Transverse colon (tissue), 4 donors: ENCODE results near the gene TMEM88. TPM values are rescaled to one million over a fixed set of nuclear protein-coding genes. Genes with fewer than 3 reads are reported as not detected.

ENCODE experiments used
- DNase-seq: peaks from one replicate; pipeline ENCODE4 v3.0.0-alpha.2; 2019
- H3K27ac ChIP-seq, 4 donors: fragments of 200-600 bp; sonication (generic); 2 replicates each; pipeline ENCODE4 v1.5.1; 2016 to 2018; ENCODE audit warnings: inconsistent platforms in 4 of 4
- H3K27me3 ChIP-seq: fragments of 200-600 bp; sonication (generic); 2 replicates; pipeline ENCODE4 v1.5.1; 2017; ENCODE audit warnings: inconsistent platforms
- H3K36me3 ChIP-seq, 4 donors: fragments of 200-600 bp; sonication (generic); 2 replicates each; pipeline ENCODE4 v1.5.1; 2017 to 2019; ENCODE audit warnings: inconsistent platforms in 4 of 4
- H3K4me1 ChIP-seq, 4 donors: fragments of 200-600 bp; sonication (generic); 2 replicates each; pipeline ENCODE4 v1.5.1; 2017 to 2020; ENCODE audit warnings: inconsistent platforms in 4 of 4
- H3K4me3 ChIP-seq, 4 donors: fragments of 200-600 bp; sonication (generic); 1 replicate in 1 of 4; 2 replicates in 3 of 4; pipeline versions ENCODE4 v1.5.1 to v1.6.1; 2017 to 2019; ENCODE audit warnings: inconsistent platforms in 4 of 4
- H3K9me3 ChIP-seq, 2 donors: fragments of 200-600 bp; sonication (generic); 2 replicates each; pipeline ENCODE4 v1.5.1; 2017 to 2019; ENCODE audit warnings: inconsistent platforms in 2 of 2
- CTCF ChIP-seq, 5 experiments: fragments of 200-600 bp in 3 of 5; fragments of 450-650 bp in 2 of 5; sonication (generic) in 3 of 5; IDR thresholded peaks; 1 replicate in 2 of 5; 2 replicates in 3 of 5; pipeline ENCODE4 v1.5.1; 2016 to 2017; ENCODE audit warnings: antibody characterized with exemption in 5 of 5, inconsistent platforms in 3 of 5, mild to moderate bottlenecking in 2 of 5, moderate library complexity in 1 of 5
- EP300 ChIP-seq: sonication (generic); formaldehyde crosslinking; IDR thresholded peaks from one replicate; pipeline ENCODE4 v1.6.1; 2017; ENCODE audit warnings: antibody characterized with exemption, low read depth
- POLR2A ChIP-seq: fragments of 450-650 bp; IDR thresholded peaks from one replicate; pipeline ENCODE4 v1.6.1; 2016; ENCODE audit warnings: antibody characterized with exemption, mild to moderate bottlenecking, moderate library complexity
- POLR2AphosphoS5 ChIP-seq, 3 donors: sonication (generic); formaldehyde crosslinking; IDR thresholded peaks; one replicate each; pipeline ENCODE4 v1.6.1; 2016; ENCODE audit warnings: antibody characterized with exemption in 3 of 3
- WGBS, 2 donors: methylation state at CpG; one replicate each; pipeline ENCODE4 v1.1.5; 2018; ENCODE audit warnings: low coverage in 1 of 2; 5-methylcytosine and 5-hydroxymethylcytosine counted together
- in situ Hi-C, 4 donors: fragments of 200-750 bp; cut with MboI; loops; one replicate each; pipeline versions ENCODE4 v1.15.0 to v1.15.1; 2017; ENCODE audit warnings: low sequenced_read_pairs in 3 of 4, low pct_ligation_motif_present in 1 of 4, low pct_unique_long_range_greater_than_20kb in 1 of 4
- intact Hi-C: fragments of 100-400 bp; cut with DNase I; formaldehyde crosslinking; loops from one replicate; pipeline ENCODE4 v1.15.1; 2023; ENCODE audit warnings: low total_unique reads
- total RNA-seq, 4 donors: library from RNA; depleted of rRNA; stranded (reverse); fragments of >200 nt; gene quantifications; one replicate each; pipeline ENCODE4 v1.1.0, GENCODE V29; 2016

TMEM88 gene
- total RNA-seq, 4 donors from 2014 or later, result 2.4 to 13.1 (median 6.8) TPM

DNA sequence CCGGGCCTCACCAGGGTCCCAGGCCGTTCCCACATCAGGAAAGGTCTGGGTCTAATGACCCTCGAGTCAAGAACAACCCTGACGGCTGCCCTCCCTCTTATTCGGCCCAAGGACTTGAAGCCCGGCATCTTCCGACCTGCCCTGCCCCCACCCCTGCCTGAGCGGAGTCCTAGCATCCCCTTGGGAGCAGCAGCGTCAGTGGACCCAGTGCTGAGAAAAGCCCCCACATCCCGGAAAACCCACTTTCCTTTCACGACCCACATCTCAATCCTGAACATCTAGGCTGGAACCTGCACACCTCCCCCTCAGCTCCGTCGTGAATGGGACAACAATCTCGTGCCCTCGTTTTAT, 769 bp downstream of the TMEM88 start:
- Histone ChIP-seq H3K9me3 (no peaks in the 10 kb centered on the region), H3K27ac (peak overlapping the region; percentile 90 to 97 (median 94)), H3K27me3 (no peaks in the 10 kb centered on the region), H3K4me1 (peaks cover 26 to 46% (median 37%) of the 10 kb centered on the region in 4 donors), H3K36me3 (peaks cover 0 to 17% (median 7%) of the 10 kb centered on the region in 4 donors), H3K4me3 (peak overlapping the region in 2 of 4 donors; percentile 6 to 62)
- no peak for DNase-seq
- in situ Hi-C loops (loop anchor here in 2 of 4 donors (25.0 kb wide), 1 partner anchor 132 kb away; no protein-coding TSS in a partner anchor), intact Hi-C loops (loop anchor here (2.0 to 10.0 kb wide), 3 partner anchors 13 to 111 kb away; no protein-coding TSS in a partner anchor)
- no peak for TF ChIP-seq POLR2A
- no peak for TF ChIP-seq EP300
- no peak for TF ChIP-seq CTCF (IDR thresholded peaks at IDR 0.05)
- TF ChIP-seq POLR2AphosphoS5 (IDR thresholded peaks at IDR 0.05), result no peak
- WGBS, 2 donors, result 15 to 40% methylated on average over 1 to 15 of the region's 15 CpGs

- Histone ChIP-seq H3K9me3 (no peaks in the 10 kb centered on the region), H3K27me3 (no peaks in the 10 kb centered on the region), H3K4me1 (peaks cover 26 to 43% (median 35%) of the 10 kb centered on the region in 4 donors), H3K36me3 (peaks cover 0 to 15% (median 6%) of the 10 kb centered on the region in 4 donors), H3K27ac (peak overlapping the region; percentile 90 to 97 (median 94)), H3K4me3 (peak overlapping the region; percentile 50 to 62 (median 53))
- peak; percentile 80 for DNase-seq
- WGBS, 2 donors, result 0 to 3% methylated on average over 1 to 29 of the region's 29 CpGs
- in situ Hi-C loops (loop anchor here in 2 of 4 donors (25.0 kb wide), 1 partner anchor 131 kb away; no protein-coding TSS in a partner anchor), intact Hi-C loops (loop anchor here (2.0 to 10.0 kb wide), 3 partner anchors 13 to 111 kb away; no protein-coding TSS in a partner anchor)
- TF ChIP-seq EP300 (no peak), POLR2A (peak; percentile 41), CTCF (IDR thresholded peaks at IDR 0.05) (no peak), POLR2AphosphoS5 (IDR thresholded peaks at IDR 0.05) (peak; percentile 48 to 60 (median 59))
These were observed 1.3 kb downstream of the TMEM88 start for GRCh38 chr17:7856011-7856810.

DNA sequence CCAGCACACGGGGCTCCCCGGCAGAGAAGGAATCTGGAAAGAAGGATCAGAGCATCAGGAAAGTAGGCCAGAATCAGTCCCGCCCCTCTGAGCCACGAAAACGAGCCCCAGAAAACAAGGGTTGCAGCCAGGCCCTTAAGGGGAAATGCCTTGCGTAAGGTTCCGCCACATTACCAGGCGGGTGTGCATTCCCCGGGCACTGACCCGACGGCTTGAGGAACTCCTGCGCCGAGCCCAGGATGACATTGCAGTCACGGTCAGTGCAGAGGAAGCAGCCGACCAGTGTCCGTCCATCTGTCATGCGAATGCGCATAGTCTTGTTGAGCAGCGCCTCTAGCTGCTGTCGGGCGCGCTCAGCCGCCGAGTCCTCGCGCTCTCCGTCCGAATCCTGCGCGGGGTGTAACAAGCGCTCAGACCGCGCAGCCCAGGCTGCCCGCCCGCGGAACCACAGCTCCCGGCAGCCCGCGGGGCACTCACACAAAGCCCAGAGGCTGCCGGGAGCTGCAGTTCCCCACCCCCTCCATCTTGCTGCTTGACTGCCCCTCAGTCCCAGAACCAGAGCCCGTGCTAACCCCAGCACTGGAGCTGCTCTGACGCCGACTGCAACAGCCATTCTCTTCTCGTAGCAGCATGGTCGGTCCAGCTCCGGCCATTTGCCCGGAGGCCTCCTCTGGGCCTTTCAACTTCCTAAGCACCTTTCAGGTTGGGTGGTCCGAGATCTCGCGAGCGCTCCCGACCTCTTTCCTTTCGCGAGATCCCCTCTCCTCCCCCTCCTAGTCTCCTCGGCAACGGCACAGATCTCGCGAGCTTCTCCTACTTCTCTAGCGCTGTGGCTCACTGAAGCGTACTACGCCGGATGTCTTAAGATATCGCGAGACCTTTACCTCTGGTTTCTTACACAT, 2.2 kb downstream of the TMEM88 start, which contains the start of gene NAA38:
NAA38 (minus strand) TSS at position 749 of the 902 bp plus-strand sequence; CDS start at position 653, 96 bp downstream.
- no peaks in the 10 kb centered on the region for H3K27me3 ChIP-seq
- no peaks in the 10 kb centered on the region for H3K9me3 ChIP-seq
- peak; percentile 97 for DNase-seq
- peak within 1 kb of the TSS; percentile 90 to 97 (median 94) for H3K27ac ChIP-seq
- peak within 1 kb of the TSS; percentile 50 to 62 (median 53) for H3K4me3 ChIP-seq
- 0% methylated on average over 44 of the region's 64 CpGs; no CpG with 5 or more reads in 1 of the 2 donors for WGBS, 2 donors
- TF ChIP-seq POLR2A, result peak; percentile 73
- TF ChIP-seq CTCF (IDR thresholded peaks at IDR 0.05), result peak; percentile 17 to 47 (median 32)
- TF ChIP-seq POLR2AphosphoS5 (IDR thresholded peaks at IDR 0.05), result peak; percentile 90
- no peak for TF ChIP-seq EP300
- in situ Hi-C loops, result loop anchor here in 2 of 4 donors (25.0 kb wide), 1 partner anchor 130 kb away; no protein-coding TSS in a partner anchor
- peaks cover 0 to 15% (median 6%) of the 10 kb centered on the region in 4 donors for H3K36me3 ChIP-seq
- H3K4me1 ChIP-seq, result peaks cover 24 to 36% (median 28%) of the 10 kb centered on the region in 4 donors
- intact Hi-C loops, result loop anchor here (2.0 to 10.0 kb wide), 3 partner anchors 14 to 112 kb away; no protein-coding TSS in a partner anchor
